ENCODE measurements around the gene TMOD3.
A peak's percentile ranks its signal among the peaks of the same experiment; 100 is the strongest.

Gene TMOD3

DNA sequence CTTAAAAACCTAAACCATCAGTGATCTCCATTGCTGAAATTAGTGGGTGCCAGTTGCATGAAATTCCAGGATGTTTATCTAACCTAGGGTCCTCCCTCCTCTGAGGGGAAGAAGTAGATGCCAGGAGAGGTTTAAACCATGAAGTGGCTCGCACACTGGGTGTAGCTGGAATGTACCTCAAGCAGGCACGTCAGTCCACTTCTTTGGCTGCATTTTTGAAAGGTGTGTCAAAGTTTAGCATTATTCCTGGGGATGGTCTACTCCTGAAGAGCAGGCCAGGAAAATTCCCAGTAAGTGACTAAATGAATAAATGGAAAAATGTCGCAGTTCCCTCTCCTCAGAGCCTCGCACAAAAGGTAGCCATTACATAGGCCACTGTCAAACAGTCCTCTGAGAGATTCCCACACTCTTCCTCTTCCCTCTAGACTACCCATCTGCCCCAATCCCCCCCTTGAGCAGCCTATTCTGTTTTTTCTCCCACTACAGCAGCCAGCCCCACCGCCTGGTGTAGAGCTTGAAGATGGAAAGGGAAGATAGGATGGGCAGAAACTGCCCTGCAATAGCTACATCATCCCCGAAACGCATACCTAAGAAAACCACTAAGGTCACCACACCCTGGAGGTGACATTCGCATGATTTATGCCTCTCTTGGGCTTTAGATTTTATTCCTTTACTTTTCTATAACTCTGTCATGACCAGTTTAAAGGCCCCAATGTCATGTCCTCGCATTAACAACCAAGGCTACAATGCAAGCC lies 655 bp upstream of the TMOD3 start:
- Histone ChIP-seq H3K4me1 (ENCODE audit: control insufficient read depth in 1 of 2, insufficient read depth in 2 of 2, low read length in 2 of 2) (peaks cover 5 to 13% of the 10 kb centered on the region in 2 donors), H3K4me3 (ENCODE audit: low read depth in 1 of 2, low read length in 2 of 2) (peak overlapping the region; percentile 86 to 90), H3K9me3 (ENCODE audit: control insufficient read depth in 1 of 2, low read length in 2 of 2) (no peaks in the 10 kb centered on the region), H3K27me3 (ENCODE audit: low read depth, low read length) (no peaks in the 10 kb centered on the region), H3K27ac (ENCODE audit: low read length) (peak overlapping the region; percentile 79), H3K36me3 (ENCODE audit: control insufficient read depth in 1 of 2, insufficient read depth in 2 of 2, low read length in 2 of 2) (no peaks in the 10 kb centered on the region)

DNA sequence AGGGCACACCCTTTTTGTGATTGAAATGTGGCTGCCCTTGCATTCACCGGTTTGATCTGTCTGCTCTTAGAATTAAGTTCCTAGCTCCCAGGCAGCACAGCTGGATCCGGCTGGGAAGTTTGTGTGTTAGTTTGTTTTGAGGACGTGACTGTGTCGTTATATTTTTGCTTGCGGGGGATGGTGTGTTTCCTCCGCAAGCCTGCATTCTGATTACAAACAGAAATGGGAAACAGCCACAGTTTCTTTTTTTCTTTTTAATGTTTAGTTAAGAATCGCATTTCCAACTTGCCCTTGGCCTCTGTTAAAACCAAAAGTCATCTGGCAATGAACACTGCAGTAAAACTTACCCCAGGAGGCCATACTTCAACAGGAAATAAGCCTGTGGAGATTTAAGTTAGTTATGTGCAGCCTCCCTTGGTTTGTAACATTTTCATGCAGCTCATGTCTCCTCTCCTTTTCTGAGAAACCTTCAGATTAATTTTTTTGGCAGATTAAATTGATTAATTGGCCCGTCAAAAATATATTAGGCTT lies 888 bp downstream of the TMOD3 start:
- no peaks in the 10 kb centered on the region for H3K9me3 ChIP-seq (ENCODE audit: control insufficient read depth in 1 of 2, low read length in 2 of 2)
- H3K4me3 ChIP-seq (ENCODE audit: low read depth in 1 of 2, low read length in 2 of 2): peak overlapping the region; percentile 86 to 90
- H3K27ac ChIP-seq (ENCODE audit: low read length): peak overlapping the region; percentile 79
- no peaks in the 10 kb centered on the region for H3K27me3 ChIP-seq (ENCODE audit: low read depth, low read length)
- peaks cover 9 to 13% of the 10 kb centered on the region in 2 donors for H3K4me1 ChIP-seq (ENCODE audit: control insufficient read depth in 1 of 2, insufficient read depth in 2 of 2, low read length in 2 of 2)
- no peaks in the 10 kb centered on the region for H3K36me3 ChIP-seq (ENCODE audit: control insufficient read depth in 1 of 2, insufficient read depth in 2 of 2, low read length in 2 of 2)

DNA sequence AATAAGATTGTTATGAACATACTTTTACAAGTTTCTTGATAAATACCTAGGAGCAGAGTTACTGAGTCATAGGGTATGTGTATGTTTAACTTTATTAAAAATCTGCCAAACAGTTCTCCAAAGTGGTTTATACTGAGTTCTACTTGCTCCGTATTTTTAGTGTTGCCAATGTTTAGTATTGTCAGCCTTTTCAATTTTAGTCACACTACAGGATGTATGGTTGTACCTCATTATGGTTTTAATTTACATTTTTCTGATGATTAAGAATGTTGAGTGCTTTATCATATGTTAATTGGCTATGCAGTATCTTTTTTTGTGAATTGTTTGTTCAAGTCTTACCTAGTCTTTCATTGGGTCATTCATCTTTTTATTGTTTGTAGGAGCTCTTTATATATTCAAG lies 4.3 kb downstream of the TMOD3 start:
- Histone ChIP-seq H3K27ac (ENCODE audit: low read length) (no peak overlapping the region), H3K4me3 (ENCODE audit: low read depth in 1 of 2, low read length in 2 of 2) (no peak overlapping the region), H3K36me3 (ENCODE audit: control insufficient read depth in 1 of 2, insufficient read depth in 2 of 2, low read length in 2 of 2) (no peaks in the 10 kb centered on the region), H3K27me3 (ENCODE audit: low read depth, low read length) (no peaks in the 10 kb centered on the region), H3K4me1 (ENCODE audit: control insufficient read depth in 1 of 2, insufficient read depth in 2 of 2, low read length in 2 of 2) (peaks cover 16 to 21% of the 10 kb centered on the region in 2 donors), H3K9me3 (ENCODE audit: control insufficient read depth in 1 of 2, low read length in 2 of 2) (no peaks in the 10 kb centered on the region)

- H3K27me3 ChIP-seq (ENCODE audit: low read depth, low read length): no peaks in the 10 kb centered on the region
- H3K4me1 ChIP-seq (ENCODE audit: control insufficient read depth in 1 of 2, insufficient read depth in 2 of 2, low read length in 2 of 2): peaks cover 14 to 19% of the 10 kb centered on the region in 2 donors
- no peak overlapping the region for H3K27ac ChIP-seq (ENCODE audit: low read length)
- H3K36me3 ChIP-seq (ENCODE audit: control insufficient read depth in 1 of 2, insufficient read depth in 2 of 2, low read length in 2 of 2): no peaks in the 10 kb centered on the region
- H3K4me3 ChIP-seq (ENCODE audit: low read depth in 1 of 2, low read length in 2 of 2): no peak overlapping the region
- H3K9me3 ChIP-seq (ENCODE audit: control insufficient read depth in 1 of 2, low read length in 2 of 2): no peaks in the 10 kb centered on the region
Observed at GRCh38 chr15:51837792-51838251, 8.4 kb downstream of the TMOD3 start.

DNA sequence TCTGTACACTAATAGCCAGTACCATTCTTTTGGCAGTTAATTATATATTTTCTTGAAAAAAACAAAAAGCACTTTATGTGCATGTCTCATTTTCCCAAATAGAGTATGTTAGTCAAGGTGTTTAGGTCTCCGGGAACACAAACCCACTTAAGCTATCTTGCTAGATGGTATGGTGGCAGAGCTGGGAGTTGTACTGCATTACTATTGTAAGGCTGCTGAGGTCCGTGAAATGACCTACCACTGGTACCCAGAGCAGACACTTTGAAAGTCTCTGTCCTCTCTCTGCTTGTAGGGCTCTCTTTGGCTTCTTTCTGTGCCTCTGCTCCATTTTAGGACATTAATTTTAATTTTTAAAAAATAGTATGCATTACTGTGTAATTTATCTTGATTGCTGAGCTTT lies 8.8 kb downstream of the TMOD3 start:
- H3K27ac ChIP-seq (ENCODE audit: low read length): no peak overlapping the region
- H3K4me3 ChIP-seq (ENCODE audit: low read depth in 1 of 2, low read length in 2 of 2): no peak overlapping the region
- peaks cover 19 to 23% of the 10 kb centered on the region in 2 donors for H3K4me1 ChIP-seq (ENCODE audit: control insufficient read depth in 1 of 2, insufficient read depth in 2 of 2, low read length in 2 of 2)
- H3K27me3 ChIP-seq (ENCODE audit: low read depth, low read length): no peaks in the 10 kb centered on the region
- H3K9me3 ChIP-seq (ENCODE audit: control insufficient read depth in 1 of 2, low read length in 2 of 2): no peaks in the 10 kb centered on the region
- H3K36me3 ChIP-seq (ENCODE audit: control insufficient read depth in 1 of 2, insufficient read depth in 2 of 2, low read length in 2 of 2): no peaks in the 10 kb centered on the region

DNA sequence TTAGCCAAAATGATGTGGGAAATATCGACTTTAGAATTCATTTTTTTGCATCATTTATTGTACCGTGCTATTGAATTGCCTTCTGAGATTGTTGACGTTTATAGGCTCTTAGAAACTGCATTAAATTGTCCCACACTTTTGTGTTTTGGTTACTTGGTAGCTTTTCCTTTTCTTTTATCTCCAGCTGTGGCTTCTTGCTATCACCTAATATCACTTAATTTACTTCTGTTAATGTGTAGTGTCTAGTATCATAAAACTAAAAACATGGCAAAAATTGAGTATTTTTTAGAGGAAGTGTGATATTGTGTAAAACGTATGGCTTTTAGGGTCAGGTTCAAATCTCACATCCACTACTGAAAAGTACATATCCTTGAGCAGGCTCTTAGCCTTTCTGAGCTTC lies 11.2 kb downstream of the TMOD3 start:
- H3K27me3 ChIP-seq (ENCODE audit: low read depth, low read length): no peaks in the 10 kb centered on the region
- no peak overlapping the region for H3K4me3 ChIP-seq (ENCODE audit: low read depth in 1 of 2, low read length in 2 of 2)
- H3K9me3 ChIP-seq (ENCODE audit: control insufficient read depth in 1 of 2, low read length in 2 of 2): no peaks in the 10 kb centered on the region
- no peaks in the 10 kb centered on the region for H3K36me3 ChIP-seq (ENCODE audit: control insufficient read depth in 1 of 2, insufficient read depth in 2 of 2, low read length in 2 of 2)
- H3K27ac ChIP-seq (ENCODE audit: low read length): no peak overlapping the region
- peaks cover 25 to 43% of the 10 kb centered on the region in 2 donors for H3K4me1 ChIP-seq (ENCODE audit: control insufficient read depth in 1 of 2, insufficient read depth in 2 of 2, low read length in 2 of 2)

- Histone ChIP-seq H3K27ac (ENCODE audit: low read length) (no peak overlapping the region), H3K27me3 (ENCODE audit: low read depth, low read length) (no peaks in the 10 kb centered on the region), H3K4me3 (ENCODE audit: low read depth in 1 of 2, low read length in 2 of 2) (no peak overlapping the region), H3K36me3 (ENCODE audit: control insufficient read depth in 1 of 2, insufficient read depth in 2 of 2, low read length in 2 of 2) (no peaks in the 10 kb centered on the region), H3K9me3 (ENCODE audit: control insufficient read depth in 1 of 2, low read length in 2 of 2) (no peaks in the 10 kb centered on the region), H3K4me1 (ENCODE audit: control insufficient read depth in 1 of 2, insufficient read depth in 2 of 2, low read length in 2 of 2) (peaks cover 30 to 48% of the 10 kb centered on the region in 2 donors)
Observed at GRCh38 chr15:51841406-51842040, 12.1 kb downstream of the TMOD3 start.

GRCh38 chr15:51842265-51842664 lies 12.8 kb downstream of the TMOD3 start:
- no peaks in the 10 kb centered on the region for H3K27me3 ChIP-seq (ENCODE audit: low read depth, low read length)
- H3K36me3 ChIP-seq (ENCODE audit: control insufficient read depth in 1 of 2, insufficient read depth in 2 of 2, low read length in 2 of 2): no peaks in the 10 kb centered on the region
- H3K9me3 ChIP-seq (ENCODE audit: control insufficient read depth in 1 of 2, low read length in 2 of 2): no peaks in the 10 kb centered on the region
- peaks cover 31 to 49% of the 10 kb centered on the region in 2 donors for H3K4me1 ChIP-seq (ENCODE audit: control insufficient read depth in 1 of 2, insufficient read depth in 2 of 2, low read length in 2 of 2)
- no peak overlapping the region for H3K27ac ChIP-seq (ENCODE audit: low read length)
- H3K4me3 ChIP-seq (ENCODE audit: low read depth in 1 of 2, low read length in 2 of 2): no peak overlapping the region

GRCh38 chr15:51842852-51843737 lies 13.6 kb downstream of the TMOD3 start:
- Histone ChIP-seq H3K4me1 (ENCODE audit: control insufficient read depth in 1 of 2, insufficient read depth in 2 of 2, low read length in 2 of 2) (peaks cover 24 to 52% of the 10 kb centered on the region in 2 donors), H3K9me3 (ENCODE audit: control insufficient read depth in 1 of 2, low read length in 2 of 2) (no peaks in the 10 kb centered on the region), H3K36me3 (ENCODE audit: control insufficient read depth in 1 of 2, insufficient read depth in 2 of 2, low read length in 2 of 2) (no peaks in the 10 kb centered on the region), H3K4me3 (ENCODE audit: low read depth in 1 of 2, low read length in 2 of 2) (no peak overlapping the region), H3K27ac (ENCODE audit: low read length) (no peak overlapping the region), H3K27me3 (ENCODE audit: low read depth, low read length) (no peaks in the 10 kb centered on the region)

DNA sequence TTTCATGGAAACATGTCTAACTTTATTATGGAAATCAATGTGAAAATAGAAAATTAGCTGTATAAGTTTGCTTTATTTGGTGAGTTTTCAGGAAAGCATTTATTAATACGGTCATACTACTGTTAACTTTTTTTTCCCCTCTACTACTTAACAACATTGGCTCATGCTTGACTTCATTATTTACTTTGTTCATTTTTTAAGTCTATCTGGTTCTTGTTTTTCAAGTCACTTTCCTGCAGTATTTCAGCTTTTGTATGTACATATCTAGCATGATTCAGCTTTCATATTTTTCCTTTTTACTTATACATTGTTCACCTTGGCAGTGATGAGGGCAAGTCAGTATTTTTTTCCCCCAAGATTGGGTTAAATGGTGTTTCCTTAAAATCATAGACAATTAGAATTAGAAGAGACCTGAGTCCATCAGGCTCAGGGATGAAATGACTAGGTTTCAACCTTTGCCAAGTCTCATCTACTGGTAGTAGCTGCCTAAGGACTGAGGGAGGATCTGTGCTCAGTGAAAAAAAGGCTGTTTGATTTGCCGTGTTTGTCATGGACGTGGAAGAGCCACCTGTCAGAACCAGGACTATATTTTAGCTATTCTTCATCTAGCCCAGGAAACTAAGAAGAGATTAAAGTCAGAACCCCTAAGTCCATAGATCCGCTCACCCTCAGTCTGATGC lies 15.4 kb downstream of the TMOD3 start:
- Histone ChIP-seq H3K4me3 (ENCODE audit: low read depth in 1 of 2, low read length in 2 of 2) (no peak overlapping the region), H3K27me3 (ENCODE audit: low read depth, low read length) (no peaks in the 10 kb centered on the region), H3K4me1 (ENCODE audit: control insufficient read depth in 1 of 2, insufficient read depth in 2 of 2, low read length in 2 of 2) (peaks cover 24 to 62% of the 10 kb centered on the region in 2 donors), H3K9me3 (ENCODE audit: control insufficient read depth in 1 of 2, low read length in 2 of 2) (no peaks in the 10 kb centered on the region), H3K27ac (ENCODE audit: low read length) (no peak overlapping the region), H3K36me3 (ENCODE audit: control insufficient read depth in 1 of 2, insufficient read depth in 2 of 2, low read length in 2 of 2) (no peaks in the 10 kb centered on the region)

All from muscle layer of duodenum (tissue), 2 donors.